Neuronal stem cell (in vitro differentiated cells): ENCODE data around the gene U2AF1.
"Not testable (repeated sequence)": the region's sequence is repeated elsewhere in the genome, so short reads cannot be mapped to it uniquely, and the experiment has no call there.

ENCODE experiments used
- DNase-seq: peaks from one replicate; pipeline ENCODE4 v3.0.0-alpha.2; 2013; ENCODE audit warnings: low spot score
- H2AFZ ChIP-seq: one replicate; pipeline ENCODE4 v1.6.1; 2013; ENCODE audit warnings: mild to moderate bottlenecking, low read length, inconsistent platforms
- H2AK5ac ChIP-seq: 2 replicates; pipeline ENCODE4 v1.6.1; 2013; ENCODE audit warnings: low read depth, mild to moderate bottlenecking, inconsistent platforms, low read length, moderate library complexity, mixed read lengths
- H2BK120ac ChIP-seq: 2 replicates; pipeline ENCODE4 v1.6.1; 2013; ENCODE audit warnings: low read depth, mild to moderate bottlenecking, inconsistent platforms, low read length, moderate library complexity, mixed read lengths
- H2BK12ac ChIP-seq: one replicate; pipeline ENCODE4 v1.6.1; 2013; ENCODE audit warnings: low read length, inconsistent platforms
- H2BK15ac ChIP-seq: 2 replicates; pipeline ENCODE4 v1.6.1; 2013; ENCODE audit warnings: mild to moderate bottlenecking, low read length, inconsistent platforms, mixed read lengths
- H2BK5ac ChIP-seq: one replicate; pipeline ENCODE4 v1.6.1; 2013; ENCODE audit warnings: inconsistent platforms, mild to moderate bottlenecking, low read length, moderate library complexity
- H3K14ac ChIP-seq: one replicate; pipeline ENCODE4 v1.6.1; 2013; ENCODE audit warnings: low read length, inconsistent platforms
- H3K18ac ChIP-seq: 2 replicates; pipeline ENCODE4 v1.6.1; 2013; ENCODE audit warnings: low read length, inconsistent platforms
- H3K23ac ChIP-seq: 2 replicates; pipeline ENCODE4 v1.6.1; 2013; ENCODE audit warnings: low read depth, mild to moderate bottlenecking, mixed read lengths, low read length, inconsistent platforms; ENCODE audit not compliant: poor library complexity
- H3K27ac ChIP-seq: replicated peaks from 3 replicates; pipeline ENCODE4 v1.5.1; 2013; ENCODE audit warnings: low read length, inconsistent platforms
- H3K27me3 ChIP-seq, 3 experiments: 2 replicates each; pipeline ENCODE4 v1.6.1; 2013; ENCODE audit warnings: low read length in 3 of 3, mild to moderate bottlenecking in 2 of 3, inconsistent platforms in 1 of 3, low read depth in 1 of 3, mixed read lengths in 1 of 3, moderate library complexity in 1 of 3; ENCODE audit not compliant: control insufficient read depth in 3 of 3, insufficient read depth in 3 of 3
- H3K36me3 ChIP-seq, 2 donors: replicated peaks in 1 of 2; 2 replicates each; pipeline ENCODE4 v1.6.1; 2013; ENCODE audit warnings: low read length in 2 of 2; ENCODE audit not compliant: control insufficient read depth in 2 of 2, insufficient read depth in 2 of 2
- H3K4ac ChIP-seq: 2 replicates; pipeline ENCODE4 v1.6.1; 2013; ENCODE audit warnings: inconsistent platforms, mild to moderate bottlenecking, low read length, moderate library complexity
- H3K4me1 ChIP-seq, 2 donors: 1 replicate in 1 of 2; 2 replicates in 1 of 2; pipeline ENCODE4 v1.6.1; 2013; ENCODE audit warnings: low read length in 2 of 2, low read depth in 1 of 2; ENCODE audit not compliant: control insufficient read depth in 2 of 2, insufficient read depth in 1 of 2
- H3K4me2 ChIP-seq: one replicate; pipeline ENCODE4 v1.6.1; 2013; ENCODE audit warnings: mild to moderate bottlenecking, low read length, inconsistent platforms; ENCODE audit not compliant: insufficient read depth, poor library complexity, severe bottlenecking
- H3K4me3 ChIP-seq, 2 donors: 2 replicates each; pipeline ENCODE4 v1.5.1; 2013; ENCODE audit warnings: low read length in 2 of 2, mild to moderate bottlenecking in 2 of 2, inconsistent platforms in 1 of 2, moderate library complexity in 1 of 2
- H3K79me1 ChIP-seq: one replicate; pipeline ENCODE4 v1.6.1; 2013; ENCODE audit warnings: low read depth, mild to moderate bottlenecking, inconsistent platforms, low read length, moderate library complexity
- H3K9ac ChIP-seq: one replicate; pipeline ENCODE4 v1.6.1; 2013; ENCODE audit warnings: mild to moderate bottlenecking, low read depth, low read length, inconsistent platforms; ENCODE audit not compliant: poor library complexity
- H3K9me3 ChIP-seq, 2 donors: replicated peaks in 1 of 2; 2 replicates each; pipeline versions ENCODE3 to v1.6.1; 2013; ENCODE audit warnings: low read length in 2 of 2, mild to moderate bottlenecking in 2 of 2, inconsistent platforms in 1 of 2, low read depth in 1 of 2, mixed read lengths in 1 of 2, moderate library complexity in 1 of 2; ENCODE audit not compliant: control insufficient read depth in 2 of 2, insufficient read depth in 1 of 2
- H4K8ac ChIP-seq: one replicate; pipeline ENCODE4 v1.6.1; 2013; ENCODE audit warnings: low read depth, mild to moderate bottlenecking, inconsistent platforms, low read length, moderate library complexity
- H4K91ac ChIP-seq: one replicate; pipeline ENCODE4 v1.6.1; 2013; ENCODE audit warnings: low read length, low read depth, mild to moderate bottlenecking, inconsistent platforms; ENCODE audit not compliant: poor library complexity
- WGBS, 2 donors: extraction: QIAGEN DNeasy Blood & Tissue Kit; methylation state at CpG; one replicate each; pipeline ENCODE4 v1.1.7; 2013; ENCODE audit warnings: missing lambda C conversion rate in 2 of 2, mixed read lengths in 1 of 2; ENCODE audit not compliant: insufficient read length in 2 of 2, insufficient replicate concordance in 1 of 2; ENCODE audit errors: extremely low coverage in 2 of 2; 5-methylcytosine and 5-hydroxymethylcytosine counted together

U2AF1 gene

DNA sequence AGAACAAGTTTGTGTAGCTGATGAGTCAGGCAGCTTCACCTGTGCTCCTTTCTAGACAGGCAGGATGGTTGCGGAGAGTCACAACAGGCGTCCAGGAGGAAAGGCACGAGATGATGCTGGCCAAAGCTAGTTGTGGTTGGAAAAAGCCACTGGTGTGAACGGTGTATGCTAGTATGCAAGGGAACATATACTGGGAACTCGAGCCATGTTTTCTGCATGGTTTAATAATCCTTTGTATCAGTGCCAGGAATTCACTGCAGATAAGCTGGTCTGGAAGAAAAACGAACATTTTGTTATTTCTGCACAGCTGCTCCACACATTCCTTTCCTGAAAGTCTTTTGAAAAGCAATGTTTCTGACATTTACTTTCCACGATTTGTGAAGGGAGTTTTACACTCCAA is 22.7 kb upstream of the U2AF1 start:
- not testable (repeated sequence) for H2BK5ac ChIP-seq, H4K8ac ChIP-seq, H2AFZ ChIP-seq, H2BK15ac ChIP-seq, H2BK12ac ChIP-seq, H3K27me3 ChIP-seq, H3K4me3 ChIP-seq, H3K4ac ChIP-seq, H2AK5ac ChIP-seq, H3K18ac ChIP-seq, H3K79me1 ChIP-seq, H3K4me1 ChIP-seq, DNase-seq, H3K36me3 ChIP-seq, H3K4me2 ChIP-seq, H2BK120ac ChIP-seq, H3K9me3 ChIP-seq, H3K27ac ChIP-seq, H4K91ac ChIP-seq, H3K23ac ChIP-seq, H3K9ac ChIP-seq, H3K14ac ChIP-seq
- no CpG with 5 or more reads among the region's 7 CpGs for WGBS, 2 donors

DNA sequence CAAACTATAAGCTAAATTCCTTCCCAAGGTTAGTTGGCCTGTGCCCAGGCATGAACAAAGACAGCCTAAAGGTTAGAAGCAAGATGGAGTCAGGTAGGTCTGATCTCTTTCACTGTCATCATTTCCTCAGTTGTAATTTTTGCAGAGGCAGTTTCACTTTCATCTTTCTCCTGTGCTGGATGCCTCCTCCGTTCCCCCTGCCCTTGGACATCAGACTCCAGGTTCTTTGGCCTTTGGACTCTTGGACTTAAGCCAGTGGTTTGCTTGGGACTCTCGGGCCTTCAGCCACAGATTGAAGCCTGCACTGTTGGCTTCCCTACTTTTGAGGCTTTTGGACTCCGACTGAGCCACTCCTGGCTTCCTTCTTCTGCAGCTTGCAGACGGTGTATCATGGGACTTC is 8.6 kb upstream of the U2AF1 start:
- H3K27me3 ChIP-seq, H3K4ac ChIP-seq, H3K4me1 ChIP-seq, H3K9ac ChIP-seq, H3K36me3 ChIP-seq, H2BK12ac ChIP-seq, DNase-seq, H2AK5ac ChIP-seq, H3K79me1 ChIP-seq, H2BK120ac ChIP-seq, H3K4me2 ChIP-seq, H4K91ac ChIP-seq, H4K8ac ChIP-seq, H3K14ac ChIP-seq, H2AFZ ChIP-seq, H2BK5ac ChIP-seq, H3K27ac ChIP-seq, H3K4me3 ChIP-seq, H3K23ac ChIP-seq, H2BK15ac ChIP-seq, H3K9me3 ChIP-seq, H3K18ac ChIP-seq: not testable (repeated sequence)
- WGBS, 2 donors = no CpG with 5 or more reads among the region's 4 CpGs

DNA sequence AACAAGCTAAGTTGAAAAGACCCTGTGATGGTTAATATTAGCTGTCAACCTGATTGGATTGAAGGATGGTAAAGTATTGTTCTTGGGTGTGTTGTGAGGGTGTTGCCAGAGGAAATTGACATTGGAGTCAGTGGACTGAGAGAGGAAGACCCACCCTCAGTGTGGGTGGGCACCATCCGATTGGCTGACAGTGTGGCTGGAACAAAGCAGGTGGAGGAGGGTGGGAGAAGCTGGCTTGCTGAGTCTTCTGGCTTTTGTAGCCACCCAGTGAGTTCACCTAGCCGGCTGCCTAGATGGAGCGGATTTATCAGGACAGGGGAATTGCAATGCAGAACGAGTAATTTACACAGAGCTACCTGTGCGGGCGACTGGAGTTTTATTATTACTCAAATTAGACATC is 7.1 kb upstream of the U2AF1 start:
- not testable (repeated sequence) for H2BK5ac ChIP-seq, DNase-seq
- WGBS, 2 donors = no CpG with 5 or more reads among the region's 6 CpGs

DNA sequence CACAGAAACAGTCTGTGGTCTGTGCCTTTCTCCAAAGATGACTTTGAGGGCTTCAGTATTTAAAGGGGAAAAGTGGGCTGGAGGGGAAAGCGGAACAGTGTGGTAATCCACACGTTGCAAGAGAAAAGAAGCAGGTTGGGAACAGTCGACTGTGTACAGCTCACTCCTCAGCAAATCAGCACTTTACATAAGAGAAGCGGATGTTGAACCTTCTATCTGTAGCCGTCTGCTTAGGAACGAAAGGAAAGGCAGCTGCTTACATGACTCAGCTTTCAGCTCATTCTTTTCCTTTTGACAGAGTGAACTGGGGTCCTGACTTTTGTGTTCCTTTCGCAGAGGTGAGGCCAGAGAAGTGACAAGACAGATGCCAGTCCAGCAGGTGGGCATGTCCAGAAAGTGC is 1.6 kb upstream of the U2AF1 start:
- not testable (repeated sequence) for H4K8ac ChIP-seq, H4K91ac ChIP-seq, H3K18ac ChIP-seq, H3K79me1 ChIP-seq, H2BK120ac ChIP-seq, DNase-seq, H3K27me3 ChIP-seq, H2BK15ac ChIP-seq, H3K9me3 ChIP-seq, H3K36me3 ChIP-seq, H3K27ac ChIP-seq, H3K4me1 ChIP-seq, H3K14ac ChIP-seq, H3K4ac ChIP-seq, H2BK5ac ChIP-seq, H2AFZ ChIP-seq, H2AK5ac ChIP-seq, H3K9ac ChIP-seq, H3K4me3 ChIP-seq, H3K23ac ChIP-seq, H2BK12ac ChIP-seq, H3K4me2 ChIP-seq
- no CpG with 5 or more reads among the region's 7 CpGs for WGBS, 2 donors

More for the DNA sequence above, 7.1 kb upstream of the U2AF1 start:
- not testable (repeated sequence) for H3K79me1 ChIP-seq, H3K14ac ChIP-seq, H3K36me3 ChIP-seq, H4K91ac ChIP-seq, H2BK15ac ChIP-seq, H2BK120ac ChIP-seq, H3K4me3 ChIP-seq, H3K27me3 ChIP-seq, H3K4me1 ChIP-seq, H2AFZ ChIP-seq, H3K9ac ChIP-seq, H3K23ac ChIP-seq, H2BK12ac ChIP-seq, H3K4me2 ChIP-seq, H3K4ac ChIP-seq, H3K27ac ChIP-seq, H3K9me3 ChIP-seq, H3K18ac ChIP-seq, H4K8ac ChIP-seq, H2AK5ac ChIP-seq
